Measurements from ENCODE around the gene GPR32. TPM values are rescaled to one million over a fixed set of nuclear protein-coding genes. Genes with fewer than 3 reads are reported as not detected.

The GPR32 gene
- total and polyA plus RNA-seq, 2 of the 8 experiments (the other 6 are each of a cell fraction or from before 2014, with no cell fraction given), result not detected

- no peak overlapping the region for H3K18ac ChIP-seq (ENCODE audit: extremely low read depth, low read length)
- peaks cover 0 to 14% (median 6%) of the 10 kb centered on the region in 4 experiments; a peak in 5 of 7 replicates for H3K4me1 ChIP-seq (replicated peaks in 1 of 4; ENCODE audit: control insufficient read depth in 3 of 4, insufficient read depth in 4 of 4, low read length in 3 of 4)
- H4K5ac ChIP-seq (ENCODE audit: insufficient read length, low read depth, low read length), result no peak overlapping the region
- no peak overlapping the region for H3K14ac ChIP-seq (ENCODE audit: insufficient read length)
- no peak overlapping the region for H2BK5ac ChIP-seq (ENCODE audit: low read depth, low read length)
- no peak overlapping the region for H2AFZ ChIP-seq (ENCODE audit: low read length)
- H3K4me3 ChIP-seq (ENCODE audit: extremely low read depth in 1 of 4, insufficient read depth in 2 of 4, low read depth in 3 of 4, low read length in 4 of 4), result no peak overlapping the region
- FAIRE-seq, result no peak
- H3K4ac ChIP-seq (replicated peaks; ENCODE audit: insufficient read length, low read depth, low read length), result no peak overlapping the region
- H3K23me2 ChIP-seq (ENCODE audit: low read depth, low read length), result no peaks in the 10 kb centered on the region
- H3K79me2 ChIP-seq (ENCODE audit: control insufficient read depth in 1 of 2, insufficient read depth in 2 of 2, low read length in 2 of 2), result peaks cover 0 to 19% of the 10 kb centered on the region in 2 experiments; a peak in 3 of 4 replicates
- H3K9me3 ChIP-seq (ENCODE audit: insufficient read depth in 2 of 2, low read depth in 1 of 2, low read length in 1 of 2), result no peaks in the 10 kb centered on the region
- H2BK15ac ChIP-seq (ENCODE audit: low read length), result no peak overlapping the region
- peaks cover 7% of the 10 kb centered on the region for H3K79me1 ChIP-seq (ENCODE audit: low read depth, low read length)
- H3K27me3 ChIP-seq (replicated peaks in 1 of 4; ENCODE audit: control insufficient read depth in 3 of 4, extremely low read depth in 1 of 4, insufficient read depth in 3 of 4, low read length in 3 of 4), result no peaks in the 10 kb centered on the region
- no peak overlapping the region; a peak in 1 of 4 replicates for H3K4me2 ChIP-seq (ENCODE audit: insufficient read depth in 1 of 2, low read depth in 2 of 2, low read length in 2 of 2)
- WGBS, 2 experiments (ENCODE audit: extremely low coverage in 1 of 2, insufficient coverage in 1 of 2, insufficient read length in 1 of 2, insufficient replicate concordance in 2 of 2, low coverage in 1 of 2, low lambda C conversion rate in 2 of 2, missing lambda C conversion rate in 1 of 2), result 88% methylated on average over 8 of the region's 8 CpGs; no CpG with 5 or more reads in 1 of the 2 experiments
- H3K36me3 ChIP-seq (ENCODE audit: control insufficient read depth in 2 of 4, insufficient read depth in 4 of 4, low read length in 3 of 4), result peaks cover 24 to 54% (median 43%) of the 10 kb centered on the region in 4 experiments; a peak in 7 of 8 replicates
- peak overlapping the region; percentile 28; the same call in 1 of the 2 replicates for H2AK5ac ChIP-seq (ENCODE audit: low read depth, low read length)
- no peak overlapping the region for H2BK20ac ChIP-seq (ENCODE audit: low read length)
- DNase-seq (ENCODE audit: low read depth in 1 of 2, low spot score in 2 of 2), result no peak
- no peak overlapping the region for H4K91ac ChIP-seq (replicated peaks; ENCODE audit: insufficient read length, low read length)
- POLR2A ChIA-PET (ENCODE audit: partially characterized antibody), result interaction anchor here (0.6 to 15.0 kb wide), 26 partner anchors 6 to 445 kb away, joined by 3 to 275 read pairs (median 5); partner anchors contain the start of genes CLEC11A, KLK1, KLK15 and KLK3
- TF ChIP-seq JUND (IDR thresholded peaks at IDR 0.05; ENCODE audit: low read length), result no peak
- 0 out of 2 replicates have a peak, but pooled peaks have one; percentile 3 for TF ChIP-seq SP4 (IDR thresholded peaks at IDR 0.05; ENCODE audit: low read length)
- no peak for TF ChIP-seq GABPA (IDR thresholded peaks at IDR 0.05; ENCODE audit: borderline replicate concordance, insufficient read depth, low read length)
- peak in 1 of 2 experiments; percentile 27; a peak in 2 of 3 replicates for TF ChIP-seq POLR2A (IDR thresholded peaks at IDR 0.05; ENCODE audit: control extremely low read depth in 1 of 2, low read depth in 2 of 2, low read length in 2 of 2)
- no peak for TF ChIP-seq EZH2 (IDR thresholded peaks at IDR 0.05; ENCODE audit: low read depth, low read length, severe bottlenecking)
- H3K56ac ChIP-seq (replicated peaks; ENCODE audit: insufficient read length, low read depth, low read length), result no peak overlapping the region
- H3K23ac ChIP-seq (ENCODE audit: insufficient read length), result no peak overlapping the region
- H4K8ac ChIP-seq (ENCODE audit: extremely low read depth, insufficient read depth, low read length), result peak overlapping the region; percentile 1; the same call in 1 of the 2 replicates
- H2BK120ac ChIP-seq (replicated peaks; ENCODE audit: low read depth, low read length), result no peak overlapping the region
- H2BK12ac ChIP-seq (ENCODE audit: low read depth, low read length), result no peak overlapping the region
- H4K20me1 ChIP-seq (replicated peaks in 1 of 2; ENCODE audit: control insufficient read depth in 1 of 2, insufficient read depth in 2 of 2, low read length in 2 of 2), result peaks cover 43 to 45% of the 10 kb centered on the region in 2 experiments
- CTCF ChIA-PET (ENCODE audit: partially characterized antibody), result interaction anchor here (0.9 to 2.3 kb wide), 8 partner anchors 10 to 127 kb away, joined by 3 to 15 read pairs (median 6); no protein-coding TSS in a partner anchor
- 0 out of 2 replicates have a peak overlapping the region, but pooled peaks have one; percentile 33 for H3K27ac ChIP-seq (ENCODE audit: low read depth, low read length)
- H3K9ac ChIP-seq (replicated peaks in 1 of 4; ENCODE audit: extremely low read depth in 1 of 4, low read depth in 3 of 4, low read length in 3 of 4), result no peak overlapping the region; a peak in 1 of 7 replicates
Measured at GRCh38 chr19:50796634-50797428, 26.6 kb downstream of the GPR32 start.
